BJ (cell line): ENCODE results near the gene FAM83B. TPM values are rescaled to one million over a fixed set of nuclear protein-coding genes. Genes with fewer than 3 reads are reported as not detected.
"Not testable (repeated sequence)": the region's sequence is repeated elsewhere in the genome, so short reads cannot be mapped to it uniquely, and the experiment has no call there.

Source experiments
- CTCF ChIA-PET: fragments of 350-600 bp; formaldehyde crosslinking; extraction: SDS; loops from one replicate; lab custom pipeline; 2021; ENCODE audit warnings: antibody characterized with exemption, inconsistent platforms; lab: Yijun Ruan, JAX
- POLR2A ChIA-PET: fragments of 300-600 bp; sonication (Branson Sonifier 250); formaldehyde crosslinking; extraction: SDS; loops from one replicate; lab custom pipeline; 2021; ENCODE audit warnings: antibody characterized with exemption; lab: Charles Lee
- DNase-seq: peaks from one replicate; pipeline ENCODE4 v3.0.0-alpha.2; 2011; ENCODE audit warnings: low read depth
- H3K27me3 ChIP-seq: 2 replicates; pipeline ENCODE4 v1.6.0; 2011; ENCODE audit warnings: low read length; ENCODE audit not compliant: control insufficient read depth, insufficient read depth
- H3K36me3 ChIP-seq: 2 replicates; pipeline ENCODE4 v1.5.1; 2011; ENCODE audit warnings: low read length; ENCODE audit not compliant: control insufficient read depth, insufficient read depth
- H3K4me3 ChIP-seq: 2 replicates; pipeline ENCODE4 v1.5.1; 2011; ENCODE audit warnings: low read depth, mild to moderate bottlenecking, control low read depth, low read length
- CTCF ChIP-seq: IDR thresholded peaks from 2 replicates; pipeline ENCODE4 v1.5.1; 2011; ENCODE audit warnings: low read depth, mild to moderate bottlenecking, control low read depth, inconsistent platforms, low read length, moderate library complexity; ENCODE audit not compliant: insufficient read depth
- polyA plus RNA-seq: library from polyadenylated mRNA; depleted of rRNA; stranded (reverse); fragments of >200 nt; gene quantifications from 2 replicates; pipeline ENCODE4 v1.2.3, GENCODE V29; 2011

FAM83B gene
- polyA plus RNA-seq, 1 experiment: not detected

GRCh38 chr6:54877713-54878317, 31.2 kb downstream of the FAM83B start:
- no peak for DNase-seq
- Histone ChIP-seq H3K36me3 (no peaks in the 10 kb centered on the region), H3K4me3 (no peak overlapping the region), H3K27me3 (no peaks in the 10 kb centered on the region)
- CTCF ChIA-PET: no interaction called here
- POLR2A ChIA-PET: no interaction called here
- TF ChIP-seq CTCF: no peak

GRCh38 chr6:54878718-54879117, 32.1 kb downstream of the FAM83B start:
- POLR2A ChIA-PET: no interaction called here
- Histone ChIP-seq H3K27me3 (no peaks in the 10 kb centered on the region), H3K4me3 (no peak overlapping the region), H3K36me3 (no peaks in the 10 kb centered on the region)
- TF ChIP-seq CTCF: no peak
- CTCF ChIA-PET: no interaction called here
- no peak for DNase-seq

DNA sequence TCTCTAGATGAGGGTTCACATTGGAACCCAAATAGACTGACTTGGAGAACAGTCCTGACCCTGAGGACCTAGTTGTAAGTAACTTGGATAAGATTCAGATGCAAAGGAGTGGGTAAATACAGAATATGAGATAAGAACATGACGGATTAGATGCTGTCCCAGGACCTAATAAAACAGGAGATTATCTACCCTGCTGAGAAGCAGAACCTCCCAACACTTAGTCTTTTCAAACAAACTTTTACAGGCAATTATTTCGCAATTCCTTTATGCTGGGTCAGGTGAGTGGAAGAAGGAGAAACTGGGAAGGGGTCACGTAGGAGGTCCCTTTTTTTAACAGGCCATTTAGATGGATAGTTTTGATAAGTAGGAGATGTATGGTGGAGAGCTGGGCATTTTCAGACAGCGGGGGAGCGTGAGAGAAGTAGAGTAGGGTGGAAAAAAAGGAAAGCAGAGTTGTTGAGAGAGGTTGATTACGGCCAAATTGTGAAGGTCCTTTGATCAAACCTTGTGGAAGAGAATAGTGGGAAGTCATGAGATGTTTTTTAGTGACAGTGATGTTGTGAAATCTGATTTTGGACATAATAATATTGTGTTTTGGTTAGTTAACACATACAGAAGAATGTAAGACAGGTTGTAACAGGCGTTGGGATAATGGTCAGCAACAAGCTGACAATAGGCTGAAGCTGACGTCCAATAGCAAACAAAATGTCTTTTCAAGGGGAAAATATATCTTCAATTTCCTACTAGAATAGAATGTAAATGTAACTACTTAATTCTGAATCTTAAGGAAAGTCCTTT, 32.8 kb downstream of the FAM83B start:
- H3K4me3 ChIP-seq: no peak overlapping the region
- POLR2A ChIA-PET: no interaction called here
- CTCF ChIA-PET: interaction anchor here (0.8 kb wide), 1 partner anchor 162 kb away, joined by 3 read pairs; no protein-coding TSS in a partner anchor
- no peaks in the 10 kb centered on the region for H3K27me3 ChIP-seq
- DNase-seq: no peak
- H3K36me3 ChIP-seq: no peaks in the 10 kb centered on the region
- TF ChIP-seq CTCF: no peak

DNA sequence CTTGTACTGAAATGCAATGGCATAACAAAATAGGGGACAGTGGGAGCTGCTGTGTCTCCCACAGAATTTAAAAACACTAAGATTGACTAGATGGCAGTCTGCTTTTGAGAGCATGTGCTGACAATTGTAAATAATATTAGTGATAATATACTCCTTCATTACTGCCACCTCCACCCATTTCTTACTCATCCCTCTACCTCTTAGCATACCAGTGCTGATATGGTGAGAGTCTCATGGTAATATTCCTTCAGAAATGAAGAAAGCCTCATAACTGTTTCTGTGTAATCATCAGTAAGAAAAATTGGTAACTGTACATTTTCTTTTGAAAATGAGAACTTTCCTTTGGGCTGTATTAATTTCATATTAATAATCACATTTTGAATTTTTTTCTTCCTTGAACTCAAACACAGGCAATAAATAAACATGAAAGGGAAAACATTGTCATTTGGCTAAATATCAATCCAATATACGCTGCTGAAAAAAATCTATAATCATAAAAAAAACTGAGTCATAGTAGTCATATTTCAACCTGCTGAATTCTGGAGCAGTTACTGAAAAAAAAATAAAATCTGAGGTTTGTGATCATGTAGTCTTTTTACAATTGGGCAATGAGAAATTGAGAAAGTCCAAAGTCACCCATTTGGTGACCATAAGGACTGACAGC, 34.6 kb downstream of the FAM83B start:
- Histone ChIP-seq H3K27me3 (no peaks in the 10 kb centered on the region), H3K36me3 (no peaks in the 10 kb centered on the region), H3K4me3 (no peak overlapping the region)
- DNase-seq: no peak
- POLR2A ChIA-PET: no interaction called here
- TF ChIP-seq CTCF: no peak
- CTCF ChIA-PET: no interaction called here

- CTCF ChIA-PET, DNase-seq, POLR2A ChIA-PET, H3K4me3 ChIP-seq, H3K36me3 ChIP-seq, H3K27me3 ChIP-seq: not testable (repeated sequence)
Measured at GRCh38 chr6:54881891-54882290, 35.3 kb downstream of the FAM83B start.
